Testis (tissue), 2 donors: ENCODE results near the gene ACYP1.

Experiments
- CTCF ChIP-seq, 3 experiments: fragments of 450-650 bp in 2 of 3; fragments of 200-600 bp in 1 of 3; sonication (generic) in 1 of 3; IDR thresholded peaks; one replicate each; pipeline ENCODE4 v1.5.1; 2016 to 2019; ENCODE audit warnings: antibody characterized with exemption in 3 of 3, mild to moderate bottlenecking in 2 of 3, moderate library complexity in 1 of 3
- POLR2A ChIP-seq: fragments of 450-650 bp; IDR thresholded peaks from one replicate; pipeline ENCODE4 v1.6.1; 2017; ENCODE audit warnings: antibody characterized with exemption, mild to moderate bottlenecking, moderate library complexity

DNA sequence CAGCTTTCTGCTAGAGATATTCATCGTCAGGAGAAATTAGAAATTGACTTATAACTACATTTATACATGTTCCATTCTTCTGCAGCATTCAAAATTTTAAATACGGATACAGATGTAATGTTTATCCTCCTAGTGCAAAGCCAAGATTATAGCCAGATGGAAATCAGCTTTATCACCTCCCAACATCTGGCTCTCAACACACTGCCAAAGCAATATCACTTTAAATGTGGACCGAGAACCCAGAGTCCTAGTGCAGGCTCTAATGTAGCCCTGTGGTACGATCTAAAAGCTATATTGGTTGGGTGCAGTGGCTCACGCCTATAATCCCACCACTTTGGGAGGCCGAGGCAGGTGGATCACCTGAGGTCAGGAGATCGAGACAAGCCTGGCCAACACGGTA is 19.1 kb downstream of the ACYP1 start:
- no peak for TF ChIP-seq CTCF (IDR thresholded peaks at IDR 0.05)
- TF ChIP-seq POLR2A: no peak
